D721Med (cell line): Measurements from ENCODE around the gene BMPR1A.

Experiments
- DNase-seq: peaks from one replicate; pipeline ENCODE4 v3.0.0; 2011; ENCODE audit warnings: low spot score; ENCODE audit not compliant: insufficient read length
- FAIRE-seq: peaks from 2 replicates; lab custom pipeline; 2011; peaks lifted over from hg19 to GRCh38; lab: Jason Lieb, UNC
- CTCF ChIP-seq: IDR thresholded peaks from 2 replicates; pipeline ENCODE4 v1.5.1; 2012; ENCODE audit warnings: mild to moderate bottlenecking, control low read depth; ENCODE audit not compliant: insufficient read depth; ENCODE audit errors: missing control alignments

Gene BMPR1A

GRCh38 chr10:86753638-86754434 lies 2.6 kb upstream of the BMPR1A start:
- no peak for DNase-seq
- no peak for TF ChIP-seq CTCF
- no peak for FAIRE-seq

GRCh38 chr10:86755454-86755739 lies 1.0 kb upstream of the BMPR1A start:
- no peak for TF ChIP-seq CTCF
- FAIRE-seq (no peak), DNase-seq (no peak)

GRCh38 chr10:86755740-86756510 lies 494 bp upstream of the BMPR1A start:
- no peak for TF ChIP-seq CTCF
- DNase-seq (peak; percentile 45), FAIRE-seq (no peak)

GRCh38 chr10:86757113-86757972 lies 924 bp downstream of the BMPR1A start:
- FAIRE-seq = no peak
- no peak for DNase-seq

GRCh38 chr10:86758189-86759072 lies 2.0 kb downstream of the BMPR1A start:
- FAIRE-seq (peak; percentile 6), DNase-seq (no peak)
- no peak for TF ChIP-seq CTCF

More at GRCh38 chr10:86757113-86757972, 924 bp downstream of the BMPR1A start:
- no peak for TF ChIP-seq CTCF

- no peak for DNase-seq
- no peak for TF ChIP-seq CTCF
- FAIRE-seq = no peak
These were observed 2.8 kb downstream of the BMPR1A start for GRCh38 chr10:86759073-86759672.
